ENCODE results near the gene TBC1D12.
"Not testable (repeated sequence)": the region's sequence is repeated elsewhere in the genome, so short reads cannot be mapped to it uniquely, and the experiment has no call there.

TBC1D12 gene

DNA sequence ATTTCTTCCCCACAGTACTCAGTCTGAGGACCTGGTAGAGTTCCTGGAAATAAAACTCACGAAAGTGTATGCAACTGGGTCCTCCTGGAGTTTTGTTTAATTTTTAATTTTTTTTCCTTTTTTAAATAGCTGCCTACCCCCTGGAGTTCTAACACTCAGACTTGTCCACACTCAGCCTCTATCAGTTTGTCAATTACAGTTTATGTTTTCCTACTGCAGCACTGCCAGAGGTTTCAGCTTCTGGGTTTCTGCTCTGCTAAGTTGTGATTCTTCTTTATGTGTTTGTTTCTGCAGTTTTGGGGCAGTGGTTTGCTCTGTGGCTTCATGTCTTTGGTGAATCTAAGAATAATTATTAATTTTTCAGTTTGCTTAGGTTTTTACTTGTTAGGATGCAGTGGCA is 59.2 kb downstream of the TBC1D12 start:
- no peak for DNase-seq

- DNase-seq: no peak
Observed at GRCh38 chr10:94462130-94462529, 59.8 kb downstream of the TBC1D12 start.

DNA sequence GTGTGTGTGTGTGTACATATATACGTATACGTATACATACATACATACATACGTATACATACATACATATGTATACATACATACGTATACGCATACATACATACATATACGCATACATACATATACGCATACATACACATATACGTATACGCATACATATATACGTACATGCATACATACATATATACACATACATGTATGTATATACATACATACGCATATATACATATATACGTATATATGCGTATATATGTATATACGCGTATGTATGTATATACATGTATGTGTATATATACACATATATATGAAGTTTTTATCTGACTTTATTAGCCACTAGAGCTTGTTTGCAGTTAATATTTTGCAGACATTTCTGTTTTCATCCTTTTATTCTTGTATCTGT is 63.3 kb downstream of the TBC1D12 start:
- DNase-seq: no peak

DNA sequence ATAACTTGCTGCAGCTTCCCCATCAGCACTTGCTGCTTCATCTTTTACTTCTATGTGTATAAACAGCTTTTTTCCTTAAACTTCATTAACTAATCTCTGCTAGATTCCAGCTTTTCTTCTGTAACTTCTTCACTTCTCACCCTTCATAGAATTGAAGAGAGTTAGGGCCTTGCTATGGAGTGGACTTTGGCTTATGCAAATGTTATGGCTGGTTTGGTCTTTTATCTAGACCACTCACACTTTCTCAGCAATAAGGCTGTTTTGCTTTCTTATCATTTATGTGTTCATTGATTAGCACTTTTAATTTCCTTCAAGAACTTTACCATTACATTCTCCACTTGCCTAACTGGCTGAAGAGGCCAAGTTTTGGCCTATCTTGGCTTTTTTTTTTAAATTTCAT is 79.1 kb downstream of the TBC1D12 start:
- no peak for DNase-seq

- DNase-seq: no peak
Observed at GRCh38 chr10:94483970-94484369, 81.6 kb downstream of the TBC1D12 start.

GRCh38 chr10:94485094-94485493 is 82.8 kb downstream of the TBC1D12 start:
- DNase-seq: no peak

DNA sequence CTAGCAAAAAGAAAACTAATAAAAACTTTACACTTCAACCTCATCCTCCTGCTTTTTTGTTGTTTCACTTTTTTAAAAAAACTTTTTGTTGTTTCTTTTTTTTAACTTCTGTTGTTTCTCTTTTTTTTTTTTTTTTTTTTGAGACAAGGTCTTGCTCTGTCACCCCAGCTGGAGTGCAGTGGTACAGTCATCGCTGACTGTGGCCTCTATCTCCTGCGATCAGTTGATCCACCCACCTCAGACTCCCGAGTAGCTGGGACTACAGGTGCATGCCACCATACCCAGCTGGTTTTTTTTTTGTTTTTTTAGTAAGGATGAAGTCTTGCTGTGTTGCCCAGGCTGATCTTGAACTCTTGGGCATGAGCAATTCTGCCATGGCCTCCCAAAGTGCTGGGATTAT is 85.2 kb downstream of the TBC1D12 start:
- no peak for DNase-seq

DNA sequence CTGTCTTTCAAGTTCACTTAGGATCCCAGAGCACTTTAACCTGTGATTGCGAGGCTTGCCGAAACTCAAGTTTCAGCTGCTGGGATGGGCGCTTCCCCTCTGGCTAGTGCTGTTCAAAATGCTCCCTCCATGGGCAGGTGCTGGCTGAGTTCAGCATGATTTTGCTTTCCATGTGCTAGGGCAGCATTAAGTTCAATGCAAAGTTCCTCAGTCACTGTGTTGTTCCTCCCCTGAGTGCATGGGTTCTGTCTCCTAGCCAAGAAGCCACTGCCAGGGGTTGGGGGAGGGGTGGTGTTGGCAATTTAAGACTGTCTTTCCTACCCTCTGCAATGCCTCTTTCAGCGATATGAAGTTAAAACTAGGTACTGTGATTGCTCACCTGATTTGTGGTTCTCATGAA is 86.8 kb downstream of the TBC1D12 start:
- no peak for DNase-seq

GRCh38 chr10:94489976-94490788 is 87.8 kb downstream of the TBC1D12 start:
- no peak for DNase-seq

DNA sequence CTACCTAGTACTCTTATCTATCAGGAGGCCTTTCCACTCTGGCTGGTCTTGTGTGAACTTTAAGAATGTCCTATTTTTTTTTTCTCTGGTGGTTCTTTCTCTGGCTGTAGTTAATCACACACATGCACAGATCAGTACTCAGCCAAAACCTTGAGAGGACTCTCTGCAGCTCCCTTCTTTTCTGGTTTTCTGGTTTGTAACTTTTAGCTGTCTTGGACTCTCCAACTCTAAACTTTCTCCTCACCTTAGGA is 88.4 kb downstream of the TBC1D12 start:
- no peak for DNase-seq

GRCh38 chr10:94493463-94493862 is 91.1 kb downstream of the TBC1D12 start:
- no peak for DNase-seq

- DNase-seq: no peak
Observed at GRCh38 chr10:94496010-94496409, 93.7 kb downstream of the TBC1D12 start.

DNA sequence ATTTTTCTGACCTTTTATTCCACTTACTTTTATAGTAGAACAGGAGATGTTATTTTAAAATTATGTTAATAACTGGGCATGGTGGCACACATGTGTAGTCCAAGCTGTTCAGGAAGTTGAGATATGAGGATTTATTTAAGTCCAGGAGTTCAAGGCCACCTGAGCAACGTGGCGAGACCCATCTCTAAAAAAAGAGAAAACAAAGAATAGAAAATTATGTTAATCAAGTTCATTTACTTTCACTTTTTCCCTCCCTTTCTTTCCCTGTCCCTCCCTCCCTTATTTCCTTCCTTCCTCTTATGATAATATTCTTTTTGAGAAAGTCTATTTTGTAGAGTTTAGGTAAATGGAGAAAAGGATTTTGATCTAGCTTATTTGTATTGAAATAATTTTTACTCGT is 94.3 kb downstream of the TBC1D12 start:
- no peak for DNase-seq

- DNase-seq: no peak
Observed at GRCh38 chr10:94500063-94500462, 97.7 kb downstream of the TBC1D12 start.

DNA sequence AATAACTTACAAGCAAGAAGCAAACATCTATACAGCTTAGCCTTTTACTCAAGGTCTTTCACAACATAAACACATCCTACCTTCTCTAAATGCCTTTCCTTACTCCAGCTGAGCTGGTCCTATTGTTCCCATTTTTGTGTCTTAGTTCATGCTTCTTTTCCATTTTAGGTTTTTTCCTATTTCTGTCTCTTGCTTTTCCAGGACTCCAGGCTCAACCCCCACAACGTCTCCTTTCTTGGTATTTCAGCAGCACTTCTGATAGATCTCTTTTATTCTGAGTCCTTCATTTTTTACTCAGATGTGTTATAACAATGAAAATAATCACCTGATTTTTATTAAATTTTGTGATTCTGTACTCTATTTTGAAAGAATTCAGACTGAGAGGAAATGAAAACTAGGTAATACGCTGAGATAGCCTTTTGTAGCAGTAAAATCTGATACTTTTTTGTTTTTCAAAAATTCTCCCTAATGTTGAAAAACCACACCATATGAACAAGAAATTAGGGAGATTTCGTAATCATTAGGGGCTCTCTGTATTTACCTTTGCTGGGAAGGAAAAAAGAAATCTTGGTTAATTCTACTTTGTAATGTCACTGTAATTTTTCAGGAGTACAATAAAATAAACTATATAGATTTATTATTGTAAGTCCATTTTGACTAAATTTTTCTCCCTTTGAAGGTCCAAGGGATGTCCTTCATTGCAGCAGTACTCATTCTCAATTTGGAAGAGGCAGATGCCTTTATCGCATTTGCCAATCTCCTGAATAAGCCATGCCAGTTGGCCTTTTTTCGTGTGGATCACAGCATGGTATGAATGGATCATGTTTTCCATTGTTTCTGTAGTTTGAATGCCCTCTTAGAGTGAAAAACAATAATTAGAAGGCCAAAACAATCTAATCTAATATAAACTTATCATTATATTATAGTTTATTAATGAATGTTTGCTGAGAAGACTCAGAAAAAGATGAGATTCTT is 119.2 kb downstream of the TBC1D12 start:
- no peak for DNase-seq

DNA sequence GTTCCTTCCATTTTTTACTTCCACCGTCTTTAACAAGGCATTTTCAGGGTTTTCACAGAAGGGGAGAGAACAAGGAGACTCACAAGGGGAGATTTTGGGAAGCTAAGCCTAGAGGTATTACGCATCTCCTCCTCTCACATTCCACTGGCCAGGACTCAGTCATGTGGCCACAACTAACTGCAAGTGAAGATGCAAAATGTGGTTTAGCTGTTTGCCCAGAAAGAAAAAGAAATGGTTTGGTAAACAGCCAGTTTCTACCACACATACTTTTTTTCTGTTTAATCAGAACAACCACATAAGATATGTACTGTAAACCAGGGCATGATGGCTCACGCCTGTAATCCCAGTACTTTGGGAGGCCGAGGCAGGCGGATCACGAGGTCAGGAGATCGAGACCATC is 121.8 kb downstream of the TBC1D12 start:
- DNase-seq: no peak

DNA sequence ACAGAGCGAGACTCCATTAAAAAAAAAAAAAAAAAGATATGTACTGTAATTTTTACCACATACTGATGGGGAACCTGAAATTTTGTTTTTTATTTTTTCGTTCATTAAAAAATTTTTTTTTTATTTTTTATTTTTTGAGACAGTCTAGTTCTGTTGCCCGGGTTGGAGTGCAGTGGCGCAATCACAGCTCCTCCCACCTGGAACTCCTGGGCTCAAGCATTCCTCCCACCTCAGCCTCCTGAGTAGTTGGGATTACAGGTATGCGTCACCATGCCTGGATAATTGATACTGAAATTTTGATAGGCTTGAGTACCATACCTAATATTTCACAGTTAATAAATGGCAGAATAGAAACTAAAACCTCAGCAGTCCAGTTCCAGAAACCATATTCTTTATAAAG is 122.4 kb downstream of the TBC1D12 start:
- no peak for DNase-seq

DNA sequence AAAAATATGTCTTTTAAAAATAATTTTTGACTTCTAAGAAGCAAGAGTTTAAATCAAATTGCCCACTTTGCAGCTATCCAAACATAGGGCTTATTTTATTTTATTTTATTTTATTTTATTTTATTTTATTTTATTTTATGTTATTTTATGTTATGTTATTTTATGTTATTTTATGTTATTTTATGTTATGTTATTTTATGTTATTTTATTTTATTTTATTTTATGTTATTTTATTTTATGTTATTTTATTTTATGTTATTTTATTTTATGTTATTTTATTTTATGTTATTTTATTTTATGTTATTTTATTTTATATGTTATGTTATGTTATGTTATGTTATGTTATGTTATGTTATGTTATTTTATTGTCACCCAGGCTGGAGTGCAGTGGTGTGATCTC is 129.2 kb downstream of the TBC1D12 start:
- not testable (repeated sequence) for DNase-seq

GRCh38 chr10:94533027-94533426 is 130.7 kb downstream of the TBC1D12 start:
- DNase-seq: no peak

GRCh38 chr10:94542282-94542681 is 139.9 kb downstream of the TBC1D12 start:
- not testable (repeated sequence) for DNase-seq

GRCh38 chr10:94545391-94546048 is 143.2 kb downstream of the TBC1D12 start, which contains the start of gene HELLS:
HELLS (plus strand) TSS chr10:94545788; CDS start chr10:94545922, 134 bp downstream.
- DNase-seq: peak; percentile 88

DNA sequence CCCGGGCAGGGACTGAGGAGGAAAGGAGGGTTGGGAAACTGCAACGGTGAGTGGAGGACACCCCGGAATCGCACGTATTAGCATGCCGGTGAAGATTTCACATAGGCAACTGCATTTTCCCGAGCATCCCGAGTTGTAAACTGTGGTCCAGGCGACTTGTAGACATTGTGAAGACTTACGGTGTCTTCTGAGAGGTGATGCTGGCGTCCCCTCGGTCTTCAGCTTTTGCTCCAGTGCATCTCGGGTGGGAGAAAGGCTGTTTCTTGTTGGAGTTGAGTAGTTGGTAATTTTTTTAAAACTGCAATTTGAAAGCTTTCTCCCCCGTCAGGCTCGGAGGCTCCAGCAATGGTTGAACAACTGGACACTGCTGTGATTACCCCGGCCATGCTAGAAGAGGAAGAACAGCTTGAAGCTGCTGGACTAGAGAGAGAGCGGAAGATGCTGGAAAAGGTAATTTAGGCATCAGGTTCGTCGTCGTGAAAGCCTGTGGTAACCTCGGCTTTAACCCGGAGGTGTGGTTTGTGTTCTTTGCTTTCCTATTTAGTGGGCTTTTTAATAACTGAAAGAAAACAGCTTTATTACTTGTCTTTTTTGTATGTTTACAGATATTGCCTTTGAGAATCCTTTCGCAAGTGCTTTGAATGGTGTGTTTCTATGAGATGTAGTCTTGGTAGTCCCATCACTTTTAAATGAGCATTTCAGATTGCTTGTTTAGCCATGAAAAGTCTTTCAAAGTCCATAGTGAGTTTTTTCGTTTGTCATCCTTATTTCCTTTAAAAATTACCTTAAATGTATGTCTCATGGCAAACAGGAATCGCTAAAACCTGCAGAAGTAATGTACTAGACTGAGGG is 143.9 kb downstream of the TBC1D12 start:
- DNase-seq: no peak

GRCh38 chr10:94546901-94547185 is 144.5 kb downstream of the TBC1D12 start:
- DNase-seq: no peak
